Measurements from ENCODE around the gene ATXN7L1. TPM values are rescaled to one million over a fixed set of nuclear protein-coding genes. Genes with fewer than 3 reads are reported as not detected.

ATXN7L1 gene
- total RNA-seq, 1 donor from 2014 or later = 12.9 TPM

DNA sequence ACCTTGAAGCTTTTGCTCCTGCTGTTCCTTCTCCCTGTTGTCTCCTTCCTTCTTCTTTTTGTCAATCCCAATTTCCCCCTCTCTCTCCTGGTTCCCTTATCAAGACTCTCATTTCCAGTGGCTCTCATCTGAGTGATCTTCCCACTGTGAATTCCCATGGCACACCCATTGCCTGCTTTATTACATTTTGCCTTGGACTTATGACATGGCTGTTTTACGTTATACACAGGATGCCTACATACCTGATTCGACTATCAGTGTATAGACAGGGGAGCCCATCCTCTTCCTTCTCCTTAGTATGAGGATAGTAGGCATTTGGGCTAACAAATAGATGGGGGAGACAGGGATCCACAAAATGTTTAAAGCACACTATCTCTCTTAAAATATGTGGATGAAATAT, 255.2 kb downstream of the ATXN7L1 start:
- intact Hi-C loops (cut with DNase I) = no loop called here
- Histone ChIP-seq H3K27ac (no peak overlapping the region), H3K4me1 (no peaks in the 10 kb centered on the region), H3K9me3 (no peaks in the 10 kb centered on the region), H3K36me3 (peaks cover 40% of the 10 kb centered on the region), H3K27me3 (no peaks in the 10 kb centered on the region), H3K4me3 (no peak overlapping the region)
- TF ChIP-seq, protein P1, sequence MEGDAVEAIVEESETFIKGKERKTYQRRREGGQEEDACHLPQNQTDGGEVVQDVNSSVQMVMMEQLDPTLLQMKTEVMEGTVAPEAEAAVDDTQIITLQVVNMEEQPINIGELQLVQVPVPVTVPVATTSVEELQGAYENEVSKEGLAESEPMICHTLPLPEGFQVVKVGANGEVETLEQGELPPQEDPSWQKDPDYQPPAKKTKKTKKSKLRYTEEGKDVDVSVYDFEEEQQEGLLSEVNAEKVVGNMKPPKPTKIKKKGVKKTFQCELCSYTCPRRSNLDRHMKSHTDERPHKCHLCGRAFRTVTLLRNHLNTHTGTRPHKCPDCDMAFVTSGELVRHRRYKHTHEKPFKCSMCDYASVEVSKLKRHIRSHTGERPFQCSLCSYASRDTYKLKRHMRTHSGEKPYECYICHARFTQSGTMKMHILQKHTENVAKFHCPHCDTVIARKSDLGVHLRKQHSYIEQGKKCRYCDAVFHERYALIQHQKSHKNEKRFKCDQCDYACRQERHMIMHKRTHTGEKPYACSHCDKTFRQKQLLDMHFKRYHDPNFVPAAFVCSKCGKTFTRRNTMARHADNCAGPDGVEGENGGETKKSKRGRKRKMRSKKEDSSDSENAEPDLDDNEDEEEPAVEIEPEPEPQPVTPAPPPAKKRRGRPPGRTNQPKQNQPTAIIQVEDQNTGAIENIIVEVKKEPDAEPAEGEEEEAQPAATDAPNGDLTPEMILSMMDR (IDR thresholded peaks at IDR 0.05) = no peak
- ATAC-seq = no peak
- DNase-seq = no peak

DNA sequence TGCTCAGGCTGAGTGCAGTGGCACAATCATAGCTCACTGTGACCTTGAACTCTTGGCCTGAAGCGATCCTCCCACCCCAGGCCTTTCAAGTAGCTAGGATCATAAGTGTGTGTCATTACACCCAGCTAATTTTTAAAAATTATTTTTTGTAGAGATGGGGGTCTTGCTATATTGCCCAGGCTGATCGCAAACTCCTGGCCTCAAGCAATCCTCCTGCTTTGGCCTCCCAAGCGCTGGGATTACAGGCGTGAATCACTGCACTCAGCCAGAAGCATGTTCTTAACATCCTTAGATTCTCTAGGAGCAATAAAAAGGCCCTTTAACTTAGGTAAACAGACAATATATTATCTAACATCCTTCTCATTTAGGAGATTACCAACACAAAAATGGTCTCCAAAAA, 256.8 kb downstream of the ATXN7L1 start:
- TF ChIP-seq, protein P1 (IDR thresholded peaks at IDR 0.05) = no peak
- ATAC-seq (no peak), DNase-seq (peak; percentile 1)
- Histone ChIP-seq H3K36me3 (peaks cover 41% of the 10 kb centered on the region), H3K27me3 (no peaks in the 10 kb centered on the region), H3K4me3 (no peak overlapping the region), H3K9me3 (no peaks in the 10 kb centered on the region), H3K4me1 (no peaks in the 10 kb centered on the region), H3K27ac (no peak overlapping the region)
- intact Hi-C loops (cut with DNase I) = no loop called here

DNA sequence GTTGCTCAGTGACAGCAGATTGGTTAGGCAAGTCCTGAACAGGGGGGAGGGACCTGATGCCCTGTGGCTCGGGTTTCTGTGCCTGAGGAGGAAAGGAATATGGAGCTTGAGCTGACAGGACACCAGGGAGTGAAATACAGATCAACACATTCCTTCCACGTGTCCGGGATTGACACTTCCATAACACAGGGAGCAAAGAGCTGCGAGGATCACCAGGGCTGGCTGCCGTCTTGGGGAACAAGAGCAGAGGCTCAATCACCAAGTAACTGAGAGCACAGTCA, 258.4 kb downstream of the ATXN7L1 start:
- Histone ChIP-seq H3K27me3 (no peaks in the 10 kb centered on the region), H3K27ac (no peak overlapping the region), H3K9me3 (no peaks in the 10 kb centered on the region), H3K4me3 (no peak overlapping the region), H3K4me1 (no peaks in the 10 kb centered on the region), H3K36me3 (peaks cover 43% of the 10 kb centered on the region)
- intact Hi-C loops (cut with DNase I) = no loop called here
- TF ChIP-seq, protein P1 (IDR thresholded peaks at IDR 0.05) = no peak
- ATAC-seq = no peak
- DNase-seq = peak; percentile 27

DNA sequence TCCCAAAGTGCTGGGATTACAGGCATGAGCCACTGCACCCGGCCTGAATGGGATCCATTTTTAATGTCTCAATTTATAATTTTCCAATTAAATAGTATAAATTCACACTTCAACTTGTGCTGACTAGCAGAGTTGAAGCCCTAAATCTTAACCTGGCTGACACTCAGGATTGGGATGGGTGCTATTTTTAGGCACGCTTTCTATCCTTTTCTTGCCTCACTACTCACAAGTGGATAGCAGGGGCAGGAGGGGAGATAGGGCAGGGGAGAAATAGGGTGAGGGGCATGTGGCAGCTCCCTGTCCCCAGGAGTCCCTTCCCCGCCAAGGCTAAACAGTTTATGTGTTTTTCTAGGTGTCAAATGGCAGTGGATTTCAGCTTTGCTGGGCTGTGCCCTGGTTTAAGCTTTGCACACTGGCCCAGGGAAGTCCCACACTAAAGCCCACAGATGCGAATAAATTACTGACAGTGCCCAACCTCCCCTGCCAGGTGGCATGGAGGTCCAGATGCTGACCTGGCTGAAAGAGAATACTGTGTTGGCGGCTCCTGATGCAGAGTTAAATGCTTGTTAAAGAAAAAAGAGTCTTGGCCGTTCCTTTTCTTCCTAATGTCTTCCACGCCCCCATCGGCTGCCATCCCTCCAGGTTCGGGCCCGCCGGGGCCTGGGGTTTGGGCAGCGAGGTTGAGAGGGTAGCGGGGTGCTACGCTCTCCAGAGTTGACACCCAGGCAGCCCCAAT, 259.0 kb downstream of the ATXN7L1 start:
- Histone ChIP-seq H3K27ac (no peak overlapping the region), H3K27me3 (no peaks in the 10 kb centered on the region), H3K9me3 (no peaks in the 10 kb centered on the region), H3K4me1 (no peaks in the 10 kb centered on the region), H3K36me3 (peaks cover 38% of the 10 kb centered on the region), H3K4me3 (no peak overlapping the region)
- TF ChIP-seq, protein P1 (IDR thresholded peaks at IDR 0.05) = no peak
- ATAC-seq = no peak
- peak; percentile 19 for DNase-seq
- intact Hi-C loops (cut with DNase I) = no loop called here

DNA sequence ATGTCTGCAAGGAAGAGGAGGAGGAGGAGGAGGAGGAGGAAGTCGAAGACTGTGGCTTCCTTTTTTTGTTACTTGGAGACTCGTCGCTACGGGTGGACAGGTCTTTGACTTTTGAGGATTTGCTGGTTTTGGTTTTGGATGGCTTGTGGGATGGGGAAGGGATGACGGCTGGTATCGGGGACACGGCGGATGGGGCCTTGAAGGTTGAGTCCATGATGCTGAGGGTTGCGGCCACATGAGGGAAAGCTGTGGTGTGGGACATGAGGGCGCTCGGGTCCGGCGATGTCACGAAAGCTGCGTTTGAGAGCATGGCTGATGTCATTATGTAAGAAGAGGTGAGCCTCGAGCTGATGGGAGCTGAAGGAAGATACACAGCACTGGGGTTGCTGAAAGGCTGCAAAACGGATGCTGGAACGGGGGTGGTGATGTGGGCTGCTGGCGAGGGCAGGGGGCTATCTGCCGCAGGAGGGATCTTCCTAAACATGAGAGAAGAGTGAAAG, 262.0 kb downstream of the ATXN7L1 start:
- H3K36me3 ChIP-seq = peaks cover 35% of the 10 kb centered on the region
- no peaks in the 10 kb centered on the region for H3K9me3 ChIP-seq
- intact Hi-C loops (cut with DNase I) = no loop called here
- no peak overlapping the region for H3K27ac ChIP-seq
- TF ChIP-seq, protein P1 (IDR thresholded peaks at IDR 0.05) = no peak
- DNase-seq = peak; percentile 51
- H3K4me3 ChIP-seq = no peak overlapping the region
- no peaks in the 10 kb centered on the region for H3K4me1 ChIP-seq
- ATAC-seq = no peak
- H3K27me3 ChIP-seq = no peaks in the 10 kb centered on the region

Measured in upper lobe of right lung (tissue), 1 donor.